GM18511 (cell line): ENCODE measurements around the gene TPRA1.
A peak's percentile ranks its signal among the peaks of the same experiment; 100 is the strongest.
"Not testable (repeated sequence)": the region's sequence is repeated elsewhere in the genome, so short reads cannot be mapped to it uniquely, and the experiment has no call there.

Source experiments
- ATAC-seq: cut with Tn5 transposase; IDR thresholded peaks from one replicate; pipeline ENCODE4 v1.9.1; 2021; ENCODE audit warnings: mild to moderate bottlenecking, moderate library complexity; ENCODE audit not compliant: unreplicated experiment

TPRA1 gene

DNA sequence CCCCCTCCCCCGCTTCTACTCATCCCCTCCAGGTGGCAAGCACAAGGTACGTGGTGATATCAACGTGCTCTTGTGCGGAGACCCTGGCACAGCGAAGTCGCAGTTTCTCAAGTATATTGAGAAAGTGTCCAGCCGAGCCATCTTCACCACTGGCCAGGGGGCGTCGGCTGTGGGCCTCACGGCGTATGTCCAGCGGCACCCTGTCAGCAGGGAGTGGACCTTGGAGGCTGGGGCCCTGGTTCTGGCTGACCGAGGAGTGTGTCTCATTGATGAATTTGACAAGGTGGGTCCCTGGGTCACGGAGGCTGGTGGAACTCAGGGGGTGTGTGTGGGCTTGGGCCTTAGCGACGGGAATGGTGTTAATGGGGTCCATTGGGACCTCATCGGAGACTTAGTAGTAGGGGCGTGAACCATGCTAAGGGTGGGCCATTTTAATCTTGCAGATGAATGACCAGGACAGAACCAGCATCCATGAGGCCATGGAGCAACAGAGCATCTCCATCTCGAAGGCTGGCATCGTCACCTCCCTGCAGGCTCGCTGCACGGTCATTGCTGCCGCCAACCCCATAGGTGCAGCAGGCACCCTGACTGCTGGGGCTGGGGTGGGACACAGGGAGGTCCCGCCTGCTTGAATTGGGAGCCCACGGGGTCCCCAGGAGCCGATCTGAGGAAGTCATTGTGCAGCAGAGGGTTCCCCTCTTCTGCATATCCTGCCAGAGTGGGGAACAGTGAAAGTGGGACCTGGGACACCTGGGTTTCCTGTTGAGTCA, 26.5 kb upstream of the TPRA1 start:
- ATAC-seq, result no peak

DNA sequence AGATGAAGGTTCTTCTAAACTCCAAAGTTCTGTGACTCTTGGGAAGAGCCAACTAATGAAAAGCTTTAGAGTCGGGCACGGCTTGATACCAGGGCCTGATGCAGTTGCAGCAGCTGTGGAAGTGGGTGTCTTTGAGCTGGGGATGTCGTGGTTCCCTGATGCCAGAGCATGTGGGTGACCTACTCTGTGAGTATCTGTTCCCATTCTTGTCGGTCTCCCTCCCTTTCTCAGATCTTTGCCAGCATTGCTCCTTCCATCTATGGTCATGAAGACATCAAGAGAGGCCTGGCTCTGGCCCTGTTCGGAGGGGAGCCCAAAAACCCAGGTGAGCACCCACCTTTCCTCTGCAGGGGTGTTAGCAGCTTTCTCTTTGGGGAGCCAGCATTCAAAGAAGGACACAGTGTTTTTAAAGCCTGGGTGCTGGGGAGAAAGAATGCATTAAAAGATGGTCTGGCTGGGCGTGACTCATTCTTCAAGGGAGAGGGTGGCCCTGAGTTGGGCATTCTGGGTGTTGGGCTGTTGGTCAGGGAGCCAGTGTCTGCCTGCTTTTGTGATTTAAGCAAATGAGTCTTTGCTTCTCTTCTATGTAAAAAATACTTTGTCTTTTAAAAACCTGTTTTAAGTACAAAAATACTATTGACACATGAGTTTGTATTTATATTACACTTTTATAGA, 25.2 kb upstream of the TPRA1 start:
- ATAC-seq, result no peak

DNA sequence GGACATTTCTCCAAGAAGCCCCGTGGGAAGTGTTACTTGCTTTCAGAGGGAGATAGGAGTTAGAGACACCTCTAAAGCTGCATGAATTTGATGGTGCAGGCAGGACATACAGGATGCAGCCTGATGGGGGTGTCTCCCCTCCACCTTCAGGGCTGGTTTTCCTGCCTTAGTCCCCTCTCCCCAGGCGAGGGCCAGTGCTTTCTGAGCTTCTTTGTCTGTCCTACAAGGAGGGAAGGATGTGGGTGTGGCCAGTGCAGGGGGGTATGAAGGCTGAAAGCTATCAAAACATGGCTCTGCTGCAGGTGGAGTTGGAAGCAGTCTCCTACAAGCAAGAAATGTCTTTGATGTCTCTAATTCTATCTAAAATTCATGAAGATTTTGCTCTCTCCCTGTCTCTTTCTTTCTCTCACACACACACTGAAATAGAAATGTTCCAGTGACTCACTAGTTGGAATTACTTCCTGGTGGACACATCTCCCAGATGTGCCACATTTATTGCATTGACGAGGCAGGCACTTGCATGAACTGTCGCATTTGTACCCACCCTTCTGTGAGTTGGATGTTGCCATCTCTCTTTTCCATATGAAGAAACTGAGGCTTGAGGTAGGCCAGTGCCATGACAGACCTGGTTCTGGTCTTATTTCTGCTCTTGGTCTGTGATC, 24.5 kb upstream of the TPRA1 start:
- ATAC-seq, result no peak

GRCh38 chr3:127613406-127613805, 22.9 kb upstream of the TPRA1 start:
- ATAC-seq, result no peak

- no peak for ATAC-seq
Measured at GRCh38 chr3:127612966-127613365, 22.4 kb upstream of the TPRA1 start.

- no peak for ATAC-seq
Measured at GRCh38 chr3:127611251-127611650, 20.7 kb upstream of the TPRA1 start.

DNA sequence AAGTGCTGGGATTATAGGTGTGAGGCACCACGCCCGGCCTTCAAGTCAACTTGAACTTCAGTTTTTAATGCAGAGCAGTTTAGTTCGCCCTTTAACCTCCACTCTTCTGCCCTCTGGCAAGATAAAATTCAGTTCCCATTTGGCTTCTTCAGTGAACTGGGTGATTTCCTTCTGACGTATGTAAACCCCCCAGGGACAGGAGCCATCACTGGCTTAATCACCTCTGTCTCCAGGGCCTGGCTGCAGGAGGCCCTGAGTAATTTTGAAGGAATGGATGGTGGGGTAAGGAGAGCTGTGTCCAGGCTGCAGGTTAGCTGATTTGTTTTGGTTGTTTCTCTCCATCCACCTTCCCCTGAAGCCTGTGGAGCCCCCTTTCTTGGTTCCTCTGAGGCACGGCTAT, 19.6 kb upstream of the TPRA1 start:
- no peak for ATAC-seq

GRCh38 chr3:127608362-127608718, 17.8 kb upstream of the TPRA1 start:
- ATAC-seq, result no peak

DNA sequence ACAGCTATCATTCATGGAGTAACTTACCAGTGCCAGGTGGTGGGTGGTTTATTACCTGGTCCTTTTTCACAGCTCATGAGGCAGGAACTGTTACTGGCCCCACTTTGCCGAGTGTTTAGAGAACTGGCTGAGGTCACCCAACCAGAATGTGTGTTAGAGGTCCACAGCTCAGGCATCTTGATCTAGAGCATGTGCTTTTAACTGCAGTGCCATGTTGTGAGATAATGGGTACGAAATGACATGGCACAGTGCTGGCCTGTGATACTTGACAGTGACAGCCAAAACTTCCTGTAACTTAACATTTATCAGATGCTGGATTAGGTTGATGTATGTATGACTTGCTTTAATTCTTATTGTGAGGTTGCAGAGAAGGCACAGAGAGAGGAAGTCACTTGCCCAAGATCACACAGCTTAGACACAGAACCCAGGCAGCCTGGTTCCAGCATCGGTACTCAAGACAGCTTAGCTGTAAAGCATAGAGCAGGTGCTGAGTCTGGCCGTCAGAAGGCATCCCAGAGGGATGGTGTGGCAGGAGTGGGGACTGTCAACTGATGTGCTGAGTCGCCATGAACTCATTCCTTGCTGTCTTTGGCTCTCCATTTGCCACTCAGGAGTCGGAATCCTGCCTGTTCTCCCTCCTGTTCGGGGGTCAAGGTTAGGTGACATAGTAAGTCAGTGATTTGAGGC, 17.3 kb upstream of the TPRA1 start:
- ATAC-seq, result no peak

- no peak for ATAC-seq
Measured at GRCh38 chr3:127606981-127607595, 16.6 kb upstream of the TPRA1 start.

DNA sequence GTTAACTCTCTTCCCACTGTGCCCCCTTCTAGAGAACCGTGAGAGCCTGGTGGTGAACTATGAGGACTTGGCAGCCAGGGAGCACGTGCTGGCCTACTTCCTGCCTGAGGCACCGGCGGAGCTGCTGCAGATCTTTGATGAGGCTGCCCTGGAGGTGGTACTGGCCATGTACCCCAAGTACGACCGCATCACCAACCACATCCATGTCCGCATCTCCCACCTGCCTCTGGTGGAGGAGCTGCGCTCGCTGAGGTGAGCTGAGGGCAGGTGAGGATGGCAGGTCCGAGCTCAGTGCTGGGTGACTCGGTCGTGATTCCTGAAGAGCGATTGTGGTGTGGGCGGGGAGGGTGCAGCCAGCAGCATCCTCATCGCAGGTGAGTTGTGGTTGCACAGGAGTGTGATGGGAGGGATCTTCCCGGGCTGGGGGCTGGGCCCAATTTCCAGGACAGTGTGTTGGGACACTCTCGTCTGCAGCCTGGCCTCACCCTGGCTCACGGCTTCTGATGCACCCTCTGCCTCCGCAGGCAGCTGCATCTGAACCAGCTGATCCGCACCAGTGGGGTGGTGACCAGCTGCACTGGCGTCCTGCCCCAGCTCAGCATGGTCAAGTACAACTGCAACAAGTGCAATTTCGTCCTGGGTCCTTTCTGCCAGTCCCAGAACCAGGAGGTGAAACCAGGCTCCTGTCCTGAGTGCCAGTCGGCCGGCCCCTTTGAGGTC, 15.7 kb upstream of the TPRA1 start:
- no peak for ATAC-seq

DNA sequence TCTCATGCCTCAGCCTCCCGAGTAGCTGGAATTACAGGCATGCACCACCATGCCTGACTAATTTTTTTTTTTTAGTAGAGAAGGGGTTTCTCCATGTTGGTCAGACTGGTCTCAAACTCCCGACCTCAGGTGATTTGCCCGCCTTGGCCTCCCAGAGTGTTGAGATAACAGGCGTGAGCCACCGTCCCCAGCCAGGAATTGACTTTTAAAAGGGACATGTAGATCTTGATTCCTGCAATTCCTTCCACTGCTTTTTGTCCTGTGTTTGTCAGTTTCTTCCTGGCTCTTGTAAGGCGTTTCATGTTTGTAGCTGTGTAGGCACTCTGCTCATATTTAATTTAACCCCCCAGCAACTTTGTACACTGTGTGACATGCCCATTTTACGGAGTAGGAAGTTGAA, 15.0 kb upstream of the TPRA1 start:
- ATAC-seq, result not testable (repeated sequence)

DNA sequence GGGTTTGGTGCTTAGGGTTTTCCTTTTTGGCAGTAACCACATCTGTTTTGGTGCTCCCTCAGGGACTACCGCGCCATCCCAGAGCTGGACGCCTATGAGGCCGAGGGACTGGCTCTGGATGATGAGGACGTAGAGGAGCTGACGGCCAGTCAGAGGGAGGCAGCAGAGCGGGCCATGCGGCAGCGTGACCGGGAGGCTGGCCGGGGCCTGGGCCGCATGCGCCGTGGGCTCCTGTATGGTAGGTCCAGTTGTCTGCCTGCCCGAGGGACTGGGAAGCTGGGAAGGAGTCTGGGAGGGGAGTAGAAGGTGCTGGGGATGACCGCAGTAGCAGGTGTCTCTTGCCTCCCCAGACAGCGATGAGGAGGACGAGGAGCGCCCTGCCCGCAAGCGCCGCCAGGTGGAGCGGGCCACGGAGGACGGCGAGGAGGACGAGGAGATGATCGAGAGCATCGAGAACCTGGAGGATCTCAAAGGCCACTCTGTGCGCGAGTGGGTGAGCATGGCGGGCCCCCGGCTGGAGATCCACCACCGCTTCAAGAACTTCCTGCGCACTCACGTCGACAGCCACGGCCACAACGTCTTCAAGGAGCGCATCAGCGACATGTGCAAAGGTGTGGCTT, 14.1 kb upstream of the TPRA1 start:
- no peak for ATAC-seq

- ATAC-seq, result peak; percentile 41
Measured at GRCh38 chr3:127604035-127604434, 13.5 kb upstream of the TPRA1 start.

DNA sequence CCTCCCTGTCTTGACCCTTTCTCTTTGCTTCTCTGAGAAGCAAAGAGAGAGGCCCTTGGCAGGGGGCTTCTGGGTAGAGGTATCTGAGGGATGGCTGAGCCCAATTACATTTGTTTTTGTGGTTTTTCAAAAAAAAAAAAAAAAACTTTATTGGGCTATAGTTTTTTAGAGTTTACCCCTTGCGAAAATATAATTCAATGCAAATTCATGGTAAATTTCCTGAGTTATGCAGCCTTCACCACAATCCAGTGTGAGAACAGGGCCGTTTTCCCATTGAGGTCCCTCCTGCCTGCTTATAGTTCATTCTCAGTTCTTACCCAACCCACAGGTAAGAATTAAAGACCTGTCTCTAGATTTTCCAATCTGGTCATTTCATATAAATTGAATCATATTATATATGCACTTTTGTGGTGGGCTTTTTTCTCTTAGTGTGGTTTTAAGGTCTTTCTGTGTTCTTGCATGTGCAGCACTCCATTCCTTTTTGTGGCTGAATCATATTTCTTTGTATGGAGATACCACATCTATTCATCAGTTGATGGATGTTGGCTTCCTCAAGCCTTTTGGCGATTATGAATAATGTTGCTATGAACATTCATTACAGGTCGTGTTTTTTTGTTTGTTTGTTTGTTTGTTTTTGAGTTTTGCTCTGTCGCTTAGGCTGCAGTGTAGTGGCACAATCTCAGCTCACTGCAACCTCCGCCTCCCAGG, 10.4 kb upstream of the TPRA1 start:
- ATAC-seq, result no peak

DNA sequence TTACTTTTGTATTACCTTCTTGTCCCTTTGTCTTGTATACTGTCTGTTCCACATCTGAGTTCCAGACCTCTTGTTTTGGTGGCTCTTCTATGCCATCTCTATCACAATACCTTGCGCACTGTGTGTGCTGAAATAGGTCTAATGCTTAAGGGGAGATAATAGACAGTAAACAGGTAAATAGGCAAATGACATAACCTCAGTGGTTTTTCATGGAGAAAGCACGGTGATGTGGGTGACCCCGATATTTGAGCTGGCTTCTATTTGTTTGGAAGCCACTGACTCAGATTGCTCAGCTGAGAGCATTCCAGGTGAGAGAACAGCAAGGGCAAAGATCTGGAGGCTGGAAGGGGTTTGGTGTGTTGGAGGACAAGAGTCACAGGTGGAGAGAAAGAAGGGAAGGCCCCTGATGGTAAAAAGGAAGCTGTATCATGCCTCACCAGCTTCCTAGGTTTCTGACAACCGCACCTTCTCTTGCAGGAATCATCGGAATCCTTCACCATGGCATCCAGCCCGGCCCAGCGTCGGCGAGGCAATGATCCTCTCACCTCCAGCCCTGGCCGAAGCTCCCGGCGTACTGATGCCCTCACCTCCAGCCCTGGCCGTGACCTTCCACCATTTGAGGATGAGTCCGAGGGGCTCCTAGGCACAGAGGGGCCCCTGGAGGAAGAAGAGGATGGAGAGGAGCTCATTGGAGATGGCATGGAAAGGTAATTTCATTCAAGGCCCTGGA, 8.5 kb upstream of the TPRA1 start:
- no peak for ATAC-seq

DNA sequence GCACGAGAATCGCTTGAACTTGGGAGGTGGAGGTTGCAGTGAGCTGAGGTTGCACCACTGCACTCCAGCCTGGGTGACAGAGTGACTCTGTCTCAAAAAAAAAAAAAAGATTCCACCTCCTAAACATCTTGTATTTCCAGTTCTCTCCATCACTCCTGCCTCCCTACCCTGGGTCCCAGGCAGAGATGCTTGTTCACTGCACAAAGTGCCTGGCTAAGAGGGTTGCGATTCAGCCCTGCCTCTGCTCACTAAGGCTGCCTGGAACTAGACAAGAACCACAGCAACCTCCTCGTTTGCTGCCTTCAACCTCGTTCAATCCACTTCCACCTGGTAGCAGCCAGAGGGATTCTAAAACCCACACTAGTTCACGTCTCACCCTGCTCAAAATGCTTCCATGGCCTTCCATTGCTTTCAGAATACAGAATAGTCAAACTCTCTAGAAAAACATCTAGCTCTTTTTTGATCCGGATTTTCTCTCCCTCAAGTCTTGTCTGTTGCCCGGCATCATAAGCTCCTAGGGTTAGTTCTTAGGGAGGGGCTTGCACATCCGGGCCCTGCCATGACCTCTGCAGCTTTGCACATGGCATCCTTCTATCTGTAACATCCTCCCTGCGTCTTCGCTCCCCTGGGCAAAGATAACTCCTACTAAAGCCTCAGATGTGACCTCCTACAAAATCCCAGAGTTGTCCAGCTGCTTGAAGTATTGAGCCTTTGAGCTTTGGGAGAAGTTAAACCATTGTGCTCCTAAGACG, 6.7 kb upstream of the TPRA1 start:
- ATAC-seq, result no peak

GRCh38 chr3:127595303-127595702, 4.8 kb upstream of the TPRA1 start:
- ATAC-seq, result no peak
